ENCODE data around the gene SMARCB1. TPM values are rescaled to one million over a fixed set of nuclear protein-coding genes. Genes with fewer than 3 reads are reported as not detected.
A peak's percentile ranks its signal among the peaks of the same experiment; 100 is the strongest.

Gene SMARCB1
- total RNA-seq, 4 donors from 2014 or later, result 33.7 to 61.3 (median 54.7) TPM

DNA sequence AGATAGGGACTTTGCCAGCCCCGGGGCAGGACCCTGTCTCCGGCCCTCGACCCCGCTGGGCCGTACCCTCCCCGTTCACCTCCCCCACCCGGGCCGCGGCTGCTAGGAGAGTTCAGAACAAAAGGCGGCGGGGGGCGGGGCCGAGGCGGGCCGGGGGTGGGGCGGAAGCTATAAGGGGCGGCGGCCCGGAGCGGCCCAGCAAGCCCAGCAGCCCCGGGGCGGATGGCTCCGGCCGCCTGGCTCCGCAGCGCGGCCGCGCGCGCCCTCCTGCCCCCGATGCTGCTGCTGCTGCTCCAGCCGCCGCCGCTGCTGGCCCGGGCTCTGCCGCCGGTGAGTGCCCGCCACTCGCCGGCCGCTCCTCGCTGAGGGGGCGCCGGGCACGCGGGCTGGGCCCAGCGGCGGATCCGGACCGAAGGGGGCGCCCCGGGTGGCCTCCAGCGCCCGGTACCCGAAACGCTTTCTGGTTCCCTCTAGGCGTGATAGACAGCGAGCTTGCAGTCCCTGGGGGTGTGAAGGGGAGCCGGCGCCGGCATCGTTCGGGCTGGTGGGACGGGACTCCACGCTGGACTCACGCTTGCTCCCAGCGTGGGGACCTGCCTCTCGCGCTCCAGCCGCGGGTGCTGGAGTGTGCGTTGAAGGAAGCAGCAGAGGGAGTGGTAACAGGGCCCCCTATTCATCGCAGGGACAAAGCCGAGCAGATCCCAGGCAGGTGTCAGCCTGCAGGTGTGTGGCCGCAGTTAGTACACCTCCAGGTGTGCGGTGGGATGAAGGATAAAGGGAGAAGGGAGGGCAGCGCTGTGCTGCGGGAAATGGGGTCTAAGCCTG lies 13.9 kb upstream of the SMARCB1 start, which contains the start of gene MMP11:
MMP11 (plus strand) TSS at position 201 of the 825 bp plus-strand sequence; CDS start at position 223, 22 bp downstream.
- intact Hi-C loops (cut with DNase I; ENCODE audit: low total_unique reads), result no loop called here

DNA sequence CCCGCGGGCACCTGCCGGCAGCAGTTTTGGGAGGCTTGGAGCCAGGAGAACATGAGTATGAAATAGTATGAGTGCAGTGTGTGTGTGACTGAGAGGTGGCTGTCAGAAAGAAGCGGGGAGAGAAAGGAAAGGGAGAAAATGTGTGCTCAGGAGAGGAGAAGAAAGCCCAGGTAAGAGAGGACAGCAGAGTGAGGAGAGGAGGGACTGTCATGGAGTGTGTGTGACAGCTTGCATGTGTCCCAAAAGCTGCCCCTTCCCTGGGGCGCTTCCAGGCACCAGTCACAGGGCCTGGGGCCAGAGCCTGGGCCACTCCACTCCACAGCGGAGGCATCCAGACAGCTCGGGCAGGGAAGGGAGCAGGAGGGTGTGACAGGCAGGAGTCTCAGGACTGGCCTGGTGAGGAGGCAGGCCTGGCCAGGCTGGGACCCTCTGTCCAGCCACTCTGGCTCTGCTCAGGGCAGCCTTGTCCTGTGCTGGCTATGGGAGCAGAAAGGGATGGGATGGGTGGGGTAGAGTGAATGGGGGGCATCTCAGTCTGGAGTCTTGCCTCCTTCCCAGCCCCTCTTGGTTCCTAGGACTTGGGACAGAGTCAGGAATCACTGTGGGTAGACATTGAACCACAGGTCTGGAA lies 13.2 kb upstream of the SMARCB1 start:
- peak overlapping the region in 2 of 4 donors; percentile 53 to 64 for H3K27ac ChIP-seq
- 50% methylated on average over 7 of the region's 7 CpGs; no CpG with 5 or more reads in 1 of the 2 donors for whole genome bisulfite sequencing, 2 donors (ENCODE audit: low coverage in 1 of 2)
- DNase-seq, result no peak
- intact Hi-C loops (cut with DNase I; ENCODE audit: low total_unique reads) (no loop called here), in situ Hi-C loops (cut with MboI; ENCODE audit: low pct_ligation_motif_present in 1 of 4, low pct_unique_long_range_greater_than_20kb in 1 of 4, low sequenced_read_pairs in 3 of 4) (loop anchor here in 1 of 4 donors (5.0 kb wide), 1 partner anchor 79 kb away; no protein-coding TSS in a partner anchor)
- H3K27me3 ChIP-seq, result no peaks in the 10 kb centered on the region
- TF ChIP-seq EP300 (IDR thresholded peaks at IDR 0.05; ENCODE audit: low read depth), result no peak
- no peak for TF ChIP-seq POLR2A (IDR thresholded peaks at IDR 0.05)
- TF ChIP-seq POLR2AphosphoS5 (IDR thresholded peaks at IDR 0.05), result no peak
- TF ChIP-seq CTCF (IDR thresholded peaks at IDR 0.05), result no peak
- no peaks in the 10 kb centered on the region for H3K9me3 ChIP-seq
- no peaks in the 10 kb centered on the region for H3K36me3 ChIP-seq
- H3K4me3 ChIP-seq, result peak overlapping the region in 2 of 4 donors; percentile 53 to 61
- peaks cover 11 to 43% (median 29%) of the 10 kb centered on the region in 4 donors for H3K4me1 ChIP-seq

More for the DNA sequence above, 13.9 kb upstream of the SMARCB1 start, which contains the start of gene MMP11:
- in situ Hi-C loops (cut with MboI; ENCODE audit: low pct_ligation_motif_present in 1 of 4, low pct_unique_long_range_greater_than_20kb in 1 of 4, low sequenced_read_pairs in 3 of 4), result loop anchor here in 1 of 4 donors (5.0 kb wide), 1 partner anchor 79 kb away; no protein-coding TSS in a partner anchor
- DNase-seq, result peak; percentile 76
- H3K9me3 ChIP-seq, result no peaks in the 10 kb centered on the region
- no peak for TF ChIP-seq POLR2AphosphoS5 (IDR thresholded peaks at IDR 0.05)
- TF ChIP-seq CTCF (IDR thresholded peaks at IDR 0.05), result no peak
- no peak for TF ChIP-seq EP300 (IDR thresholded peaks at IDR 0.05; ENCODE audit: low read depth)
- TF ChIP-seq POLR2A (IDR thresholded peaks at IDR 0.05), result no peak
- no peaks in the 10 kb centered on the region for H3K36me3 ChIP-seq
- peak within 1 kb of the TSS; percentile 41 to 61 (median 49) for H3K4me3 ChIP-seq
- 13% methylated on average over 13 of the region's 79 CpGs; no CpG with 5 or more reads in 1 of the 2 donors for WGBS, 2 donors (ENCODE audit: low coverage in 1 of 2)
- peak within 1 kb of the TSS; percentile 53 to 70 (median 64) for H3K27ac ChIP-seq
- peaks cover 13 to 46% (median 35%) of the 10 kb centered on the region in 4 donors for H3K4me1 ChIP-seq
- no peaks in the 10 kb centered on the region for H3K27me3 ChIP-seq

DNA sequence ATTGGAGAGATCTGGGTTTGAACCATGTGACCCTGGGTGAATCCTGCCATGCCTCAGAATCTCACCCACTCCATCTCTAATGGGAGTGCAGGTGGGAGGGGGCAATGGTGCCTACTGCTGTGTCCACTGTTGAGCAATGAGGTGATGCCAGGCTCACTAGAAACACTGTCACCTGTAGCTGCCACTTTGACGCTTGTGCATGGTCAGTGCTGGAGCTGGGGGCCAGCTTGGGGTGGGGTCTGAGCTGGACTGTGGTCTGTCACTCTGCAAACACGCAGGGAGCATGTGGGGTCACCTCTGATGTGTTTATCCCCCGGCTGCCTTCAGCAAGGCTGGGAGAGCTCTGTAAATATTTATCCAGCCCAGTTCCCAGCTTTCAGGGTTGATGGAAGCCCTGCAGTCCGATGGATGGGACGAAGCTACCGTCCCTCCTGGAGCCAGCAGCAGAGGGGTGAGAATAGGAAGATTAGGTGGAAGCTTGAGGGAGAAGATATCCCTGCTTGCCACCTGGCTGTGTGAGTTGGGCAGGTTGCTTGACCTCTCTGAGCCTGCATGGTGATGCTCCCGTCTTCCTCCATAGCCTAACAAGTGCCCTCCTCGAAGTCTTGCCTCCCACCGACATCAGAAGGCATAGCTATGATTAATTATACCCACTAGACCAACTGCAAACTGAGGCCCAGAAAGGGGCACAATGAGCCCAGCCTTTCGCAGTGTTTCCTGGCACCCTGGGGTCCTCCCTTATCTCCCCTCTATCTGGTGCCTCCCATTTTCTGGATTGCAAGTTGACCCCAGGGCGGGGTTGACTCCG lies 12.4 kb upstream of the SMARCB1 start:
- no peak for DNase-seq
- TF ChIP-seq POLR2A (IDR thresholded peaks at IDR 0.05), result no peak
- TF ChIP-seq CTCF (IDR thresholded peaks at IDR 0.05), result no peak
- TF ChIP-seq EP300 (IDR thresholded peaks at IDR 0.05; ENCODE audit: low read depth), result no peak
- in situ Hi-C loops (cut with MboI; ENCODE audit: low pct_ligation_motif_present in 1 of 4, low pct_unique_long_range_greater_than_20kb in 1 of 4, low sequenced_read_pairs in 3 of 4), result loop anchor here in 1 of 4 donors (5.0 kb wide), 1 partner anchor 78 kb away; no protein-coding TSS in a partner anchor
- Histone ChIP-seq H3K36me3 (no peaks in the 10 kb centered on the region), H3K27me3 (no peaks in the 10 kb centered on the region), H3K27ac (peak overlapping the region in 1 of 4 donors; percentile 21), H3K4me3 (no peak overlapping the region), H3K4me1 (peaks cover 5 to 37% (median 26%) of the 10 kb centered on the region in 4 donors), H3K9me3 (no peaks in the 10 kb centered on the region)
- intact Hi-C loops (cut with DNase I; ENCODE audit: low total_unique reads), result no loop called here
- 17 to 72% methylated on average over 1 to 11 of the region's 12 CpGs for WGBS, 2 donors (ENCODE audit: low coverage in 1 of 2)

Data from transverse colon (tissue), 4 donors.